COR-L47 (cell line): ENCODE data around the gene AP2A2.
"Not testable (repeated sequence)": the region's sequence is repeated elsewhere in the genome, so short reads cannot be mapped to it uniquely, and the experiment has no call there.

Experiments used
- DNase-seq: peaks from one replicate; lab custom pipeline; 2025; lab: John Stamatoyannopoulos, UW

Gene AP2A2

GRCh38 chr11:975376-975775, 49.7 kb downstream of the AP2A2 start:
- DNase-seq: not testable (repeated sequence)

DNA sequence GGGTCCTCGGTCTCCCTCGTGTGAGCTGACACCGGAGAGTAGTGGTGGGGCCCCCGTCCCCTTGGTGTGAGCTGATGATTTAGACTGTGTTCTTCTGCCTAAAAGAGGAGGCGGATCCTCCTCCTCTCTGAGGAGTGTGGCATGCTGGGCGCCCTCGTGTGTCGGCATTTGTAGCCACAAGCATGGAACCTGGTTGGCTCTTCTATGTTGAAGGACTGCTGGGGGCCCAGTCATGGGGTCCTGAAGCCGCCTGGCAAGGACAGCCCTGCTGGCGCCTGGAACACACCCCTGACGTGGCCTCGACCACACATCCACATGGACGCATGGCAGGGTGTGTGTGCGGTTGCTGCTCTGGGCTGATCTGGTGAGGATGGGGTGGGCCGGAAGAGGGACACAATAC, 50.2 kb downstream of the AP2A2 start:
- no peak for DNase-seq

DNA sequence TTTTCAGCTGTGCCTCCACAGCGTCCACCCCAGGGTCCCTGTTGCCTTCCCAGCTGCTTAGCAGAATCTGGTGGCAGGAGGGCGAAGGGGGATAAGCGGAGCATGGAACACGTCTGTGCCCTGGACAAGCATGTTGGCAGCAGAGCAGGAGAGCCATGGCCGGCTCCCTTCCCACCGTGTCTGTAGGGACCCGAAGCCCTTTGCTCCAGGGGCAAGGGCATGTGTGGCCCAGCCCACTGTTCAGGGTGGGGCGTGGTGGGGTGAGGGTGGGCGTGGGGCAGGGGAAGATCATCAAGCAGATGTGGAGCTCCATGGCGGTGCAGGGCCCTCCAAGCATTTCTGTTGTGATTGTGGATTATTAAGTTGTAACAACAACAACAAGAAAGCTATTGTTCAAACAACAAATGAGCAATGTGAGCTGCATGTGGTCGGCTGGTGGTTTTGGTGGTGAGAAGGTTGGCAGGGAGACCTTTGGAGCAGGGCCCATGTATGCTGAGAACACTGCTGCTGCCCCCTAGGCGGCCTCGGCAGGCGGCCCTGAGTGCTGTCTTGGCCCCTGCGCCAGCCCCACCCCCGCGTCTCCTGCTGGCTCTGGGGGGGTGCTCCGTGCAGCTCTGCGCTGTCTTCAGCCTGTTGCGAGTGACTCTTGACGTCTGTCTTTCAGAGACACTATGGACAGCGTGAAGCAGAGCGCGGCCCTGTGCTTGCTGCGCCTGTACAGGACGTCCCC, 50.9 kb downstream of the AP2A2 start:
- no peak for DNase-seq

DNA sequence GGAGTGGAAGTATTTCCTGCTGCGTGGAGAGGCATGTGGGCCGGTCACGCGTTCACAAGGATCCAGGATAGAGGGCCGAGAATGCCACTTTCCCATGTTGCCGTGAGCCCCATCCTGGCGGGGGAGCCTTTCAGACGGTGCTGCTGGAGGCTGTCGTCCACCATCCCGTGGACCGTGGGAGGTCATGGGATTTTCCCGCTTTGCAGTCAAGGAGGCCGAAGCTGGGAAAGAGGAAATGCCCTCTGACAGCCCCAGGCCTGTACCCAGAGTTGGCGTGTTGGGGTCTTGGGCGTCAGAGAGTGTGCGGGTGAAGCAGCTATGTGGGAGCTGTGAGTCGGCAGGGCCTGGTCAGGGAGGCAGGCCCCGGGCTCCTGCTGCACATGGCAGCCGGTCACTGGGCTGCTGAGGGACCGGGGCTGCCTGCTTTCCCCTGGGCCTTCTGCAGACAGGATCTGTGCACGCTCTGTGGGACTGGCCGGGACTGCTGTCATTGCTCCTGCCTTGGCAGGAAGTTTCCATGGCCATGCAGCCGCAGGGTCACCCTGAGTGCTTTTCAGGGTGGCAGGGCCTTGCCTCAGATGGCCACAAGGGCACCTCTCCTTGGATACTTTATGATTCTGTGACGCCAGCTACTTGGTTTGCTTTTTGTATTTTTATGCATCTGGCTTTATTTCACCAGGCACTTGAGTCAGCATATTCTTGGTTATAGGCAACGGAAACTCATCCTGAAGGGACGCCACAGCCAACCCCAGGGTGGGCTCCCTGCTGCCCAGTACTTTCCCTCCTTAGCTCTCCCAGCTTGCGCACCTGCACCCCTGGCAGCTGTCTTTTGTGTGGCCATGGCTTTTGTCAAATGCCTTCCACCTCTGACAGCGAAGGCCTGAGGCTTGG, 52.4 kb downstream of the AP2A2 start:
- DNase-seq: no peak

DNA sequence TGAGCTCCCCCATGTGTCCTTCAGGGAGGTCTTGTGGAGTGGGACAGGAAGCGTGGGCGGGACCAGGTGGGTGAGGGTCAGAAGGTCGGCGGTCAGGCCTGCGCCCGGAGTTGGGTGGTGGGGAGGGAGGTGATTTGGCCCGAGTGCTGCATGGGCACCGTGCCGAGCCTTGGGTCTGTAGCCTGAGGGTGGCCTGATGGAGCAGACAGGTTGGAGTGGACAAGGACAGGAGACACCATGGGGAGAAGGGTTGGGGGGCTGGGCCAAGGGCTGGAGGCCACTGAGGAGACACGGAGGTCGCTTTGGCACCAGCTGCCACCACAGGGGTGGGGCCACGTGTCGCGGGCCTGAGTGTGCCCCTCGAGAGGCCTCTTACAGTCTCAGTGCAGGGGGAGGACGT, 53.1 kb downstream of the AP2A2 start:
- no peak for DNase-seq

DNA sequence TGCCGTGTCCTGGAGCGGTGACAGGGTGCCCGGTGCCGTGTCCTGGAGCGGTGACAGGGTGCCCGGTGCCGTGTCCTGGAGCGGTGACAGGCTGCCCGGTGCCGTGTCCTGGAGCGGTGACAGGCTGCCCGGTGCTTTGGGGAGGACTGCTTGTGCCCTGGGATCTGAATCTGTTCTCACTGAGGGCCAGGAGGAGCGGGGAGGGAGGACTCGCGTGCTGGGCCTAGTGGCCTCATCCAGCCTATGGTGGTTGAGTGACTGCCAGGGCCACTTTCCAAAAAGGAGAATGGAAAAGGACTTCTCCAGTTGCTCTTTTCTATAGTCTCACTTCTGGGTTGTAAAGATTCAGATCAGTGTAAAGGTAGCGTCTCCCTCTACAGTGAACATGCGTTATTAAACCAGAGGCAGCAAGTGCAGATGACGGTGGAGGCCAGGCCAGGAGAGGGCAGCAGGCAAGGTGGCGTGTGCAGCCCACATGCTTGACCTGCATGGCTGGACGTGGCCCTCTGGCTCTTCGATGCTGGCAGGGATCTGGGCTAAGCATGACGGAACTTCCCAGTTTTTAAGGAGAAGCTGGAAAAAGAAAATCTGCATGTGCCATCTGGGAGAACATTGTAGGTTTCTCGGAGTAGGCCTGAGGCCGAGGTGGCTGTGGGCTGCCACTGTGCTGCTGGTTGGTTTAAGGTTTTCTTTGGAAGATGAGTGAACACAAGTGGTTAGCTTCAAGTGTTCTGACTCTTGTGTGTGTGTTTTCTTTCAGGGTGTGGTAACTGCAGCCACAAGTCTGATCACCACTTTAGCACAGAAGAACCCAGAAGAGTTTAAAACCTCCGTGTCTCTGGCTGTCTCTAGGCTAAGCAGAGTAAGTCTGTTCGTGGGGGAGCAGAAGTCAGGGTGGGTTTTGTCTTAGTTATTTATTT, 55.0 kb downstream of the AP2A2 start:
- no peak for DNase-seq

DNA sequence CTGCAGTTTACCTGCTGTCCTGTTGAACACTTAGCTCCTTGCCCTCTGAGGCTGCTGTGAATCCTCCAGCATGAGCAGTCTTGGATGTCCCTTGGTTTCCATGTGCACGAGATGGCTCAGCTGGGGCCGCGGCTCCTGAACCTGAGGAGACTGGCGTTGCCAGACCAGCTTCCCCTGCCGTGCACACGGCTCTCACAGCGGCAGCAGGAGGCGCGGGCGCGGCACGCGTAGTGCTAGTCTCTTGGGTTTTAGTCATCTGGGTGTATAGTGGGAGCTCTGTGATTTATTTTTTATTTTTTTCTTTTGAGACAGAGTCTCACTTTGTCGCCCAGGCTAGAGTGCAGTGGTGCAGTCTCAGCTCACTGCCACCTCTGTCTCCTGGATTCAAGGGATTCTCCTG, 56.1 kb downstream of the AP2A2 start:
- DNase-seq: no peak

DNA sequence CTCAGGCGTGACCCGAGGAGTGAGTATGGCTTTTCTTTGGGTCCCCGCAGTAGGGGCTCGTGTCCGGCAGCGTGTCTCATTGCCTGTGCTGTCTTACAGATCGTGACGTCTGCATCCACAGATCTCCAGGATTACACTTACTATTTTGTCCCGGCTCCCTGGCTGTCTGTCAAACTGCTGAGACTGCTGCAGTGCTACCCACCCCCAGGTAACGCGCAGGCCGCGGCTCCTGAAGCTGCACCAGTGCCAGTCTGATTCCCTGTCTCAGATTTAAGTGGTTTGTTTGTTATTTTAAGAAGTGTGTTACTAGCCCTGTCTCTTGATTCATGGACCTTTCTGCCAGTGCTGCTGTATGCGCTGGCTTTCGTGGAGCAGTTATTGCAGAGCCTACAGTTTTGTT, 58.9 kb downstream of the AP2A2 start:
- no peak for DNase-seq

GRCh38 chr11:985406-985805, 59.7 kb downstream of the AP2A2 start:
- no peak for DNase-seq

DNA sequence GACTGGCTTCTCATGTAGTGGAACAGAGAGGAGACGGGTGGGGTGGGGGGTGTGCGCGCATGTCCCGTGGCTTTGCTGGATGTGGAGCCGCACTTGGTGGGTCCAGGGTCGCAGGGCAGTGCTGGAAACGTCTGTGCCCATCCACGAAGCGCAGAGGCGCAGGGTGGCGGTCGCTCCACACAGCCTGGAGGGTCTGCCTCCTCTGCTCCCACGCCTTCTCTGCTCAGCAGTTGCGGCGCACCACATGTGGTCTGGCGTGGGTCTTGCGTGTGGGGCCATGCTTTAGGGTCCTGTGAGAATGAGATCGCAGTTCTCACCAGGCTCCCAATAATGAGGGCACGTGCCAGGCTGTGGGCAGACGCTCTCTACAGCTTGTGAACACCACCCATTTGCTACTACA, 60.2 kb downstream of the AP2A2 start:
- no peak for DNase-seq

DNA sequence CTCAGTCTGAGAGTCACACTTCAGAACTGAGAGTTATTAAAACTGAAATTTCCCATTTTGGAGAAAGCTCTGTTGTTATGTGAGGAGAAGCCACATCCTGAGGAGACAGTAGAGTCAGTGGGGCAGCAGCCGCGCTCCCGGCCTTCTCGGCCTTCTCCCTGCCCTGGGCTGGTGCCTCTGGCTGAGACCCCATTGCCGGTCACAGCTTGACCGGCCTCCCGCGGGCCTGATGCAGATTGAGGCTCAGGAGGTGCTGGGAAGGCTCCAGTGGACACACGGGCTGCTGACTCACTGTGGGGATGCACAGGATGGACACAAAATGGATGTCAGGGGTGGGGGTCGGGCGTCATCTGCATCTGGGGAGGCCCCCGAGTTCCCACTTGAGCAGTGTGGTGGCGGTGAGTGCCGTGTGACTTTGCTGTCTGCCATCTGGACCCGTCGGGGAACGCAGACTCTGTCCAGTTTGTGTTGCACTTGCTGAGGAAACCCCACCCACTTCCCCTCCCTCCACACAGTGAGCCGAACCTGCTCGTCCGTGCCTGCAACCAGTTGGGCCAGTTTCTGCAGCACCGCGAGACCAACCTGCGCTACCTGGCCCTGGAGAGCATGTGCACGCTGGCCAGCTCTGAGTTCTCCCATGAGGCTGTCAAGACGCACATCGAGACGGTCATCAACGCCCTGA, 60.7 kb downstream of the AP2A2 start:
- DNase-seq: no peak

DNA sequence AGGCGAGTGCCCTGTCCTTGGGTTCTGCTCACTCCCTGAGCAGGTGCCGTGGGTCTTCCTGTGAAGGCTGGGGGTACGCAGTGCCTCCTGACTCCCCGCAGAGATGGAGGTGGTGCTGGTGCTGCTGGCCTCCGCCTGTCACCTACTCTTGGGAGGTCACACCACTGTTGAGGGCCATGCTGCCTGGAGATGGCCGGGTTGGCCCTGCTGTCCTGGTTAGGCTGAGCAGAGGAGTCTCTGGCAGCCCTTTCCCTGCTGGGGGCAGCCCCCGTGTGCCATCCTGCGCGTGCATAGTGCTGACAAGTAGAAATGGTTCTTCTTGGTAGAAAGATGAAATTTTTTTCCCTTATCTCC, 61.3 kb downstream of the AP2A2 start:
- no peak for DNase-seq

DNA sequence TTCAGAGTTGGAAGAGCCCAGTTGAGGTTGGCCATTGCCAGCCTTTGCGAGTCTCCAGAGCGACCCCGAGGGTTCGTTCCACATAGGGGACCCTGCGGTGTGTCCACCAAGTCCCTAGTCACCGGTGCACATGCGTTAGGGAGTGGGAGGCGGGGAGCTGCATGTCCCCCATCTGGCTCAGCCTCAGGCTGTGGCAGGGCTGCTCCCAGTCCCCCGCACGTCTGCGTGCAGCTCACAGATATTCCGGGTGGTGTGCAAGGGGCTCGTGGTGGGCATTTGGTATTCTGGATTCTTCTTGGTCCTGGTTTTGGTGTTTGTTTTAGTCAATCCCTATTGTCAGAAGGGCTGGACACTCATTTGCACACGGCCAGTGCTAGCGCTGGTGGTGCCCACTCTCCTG, 62.0 kb downstream of the AP2A2 start:
- no peak for DNase-seq

GRCh38 chr11:990101-990500, 64.4 kb downstream of the AP2A2 start:
- DNase-seq: no peak

DNA sequence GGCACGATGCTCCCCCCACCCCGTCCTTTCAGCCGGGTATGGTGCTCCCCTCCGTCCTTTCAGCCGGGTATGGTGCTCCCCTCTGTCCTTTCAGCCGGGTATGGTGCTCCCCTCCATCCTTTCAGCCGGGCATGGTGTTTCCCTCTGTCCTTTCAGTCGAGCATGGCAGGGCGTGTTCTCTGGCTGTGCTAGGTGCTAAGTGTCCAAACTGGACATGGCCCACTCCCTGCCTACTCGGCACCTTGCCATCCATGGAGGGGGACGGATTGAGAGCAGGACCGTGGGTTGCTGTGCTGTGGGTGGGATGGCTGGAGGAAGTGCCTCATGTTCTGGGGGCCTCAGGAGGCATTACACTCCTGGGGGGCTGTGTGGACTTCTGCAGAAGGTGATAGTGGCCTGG, 65.4 kb downstream of the AP2A2 start:
- DNase-seq: no peak

DNA sequence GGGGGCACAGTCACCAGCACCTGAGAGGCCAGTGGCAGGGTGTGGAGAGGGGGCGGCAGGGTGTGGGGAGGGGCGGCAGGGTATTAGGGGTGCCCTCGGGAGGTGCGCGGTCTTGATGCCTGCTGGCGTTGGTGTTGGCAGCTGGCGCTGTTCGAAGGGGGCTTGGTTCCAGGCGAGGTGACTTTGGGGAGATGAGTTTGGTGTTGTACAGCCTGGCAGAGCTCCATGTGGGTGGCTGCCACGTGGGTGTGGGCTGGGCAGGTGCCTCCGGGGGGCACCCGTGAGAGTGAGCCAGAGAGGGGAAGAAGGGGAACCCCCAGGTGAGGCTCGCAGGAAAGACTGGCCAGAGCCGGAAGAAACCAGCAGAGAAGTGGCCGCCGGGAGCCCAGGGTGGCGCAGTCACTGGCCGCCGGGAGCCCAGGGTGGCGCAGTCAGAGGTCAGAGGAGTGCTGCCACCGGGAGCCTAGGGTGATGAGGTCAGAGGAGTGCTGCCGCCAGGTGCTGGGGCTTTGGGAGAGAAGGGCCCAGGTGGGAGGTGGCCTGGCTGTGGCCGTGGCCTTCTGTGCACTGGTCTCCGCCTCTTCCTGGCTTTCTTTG, 66.1 kb downstream of the AP2A2 start:
- DNase-seq: no peak

DNA sequence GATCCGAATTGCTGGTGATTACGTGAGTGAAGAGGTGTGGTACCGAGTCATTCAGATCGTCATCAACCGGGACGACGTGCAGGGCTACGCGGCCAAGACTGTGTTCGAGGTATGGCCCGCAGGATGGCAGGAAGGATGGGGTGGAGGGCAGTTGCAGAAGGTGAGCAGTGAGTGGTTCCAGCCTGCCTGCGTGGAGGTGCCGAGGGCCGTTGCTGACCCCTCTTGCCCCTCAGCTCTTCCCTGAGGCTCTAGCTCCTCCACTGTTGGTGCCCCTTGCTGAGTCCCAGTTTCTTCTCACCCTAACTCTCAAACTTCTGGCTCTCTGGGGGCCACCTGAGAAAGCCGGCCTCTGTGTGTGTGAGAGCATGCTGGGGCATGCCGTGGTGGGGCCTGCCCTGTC, 66.9 kb downstream of the AP2A2 start:
- DNase-seq: no peak

DNA sequence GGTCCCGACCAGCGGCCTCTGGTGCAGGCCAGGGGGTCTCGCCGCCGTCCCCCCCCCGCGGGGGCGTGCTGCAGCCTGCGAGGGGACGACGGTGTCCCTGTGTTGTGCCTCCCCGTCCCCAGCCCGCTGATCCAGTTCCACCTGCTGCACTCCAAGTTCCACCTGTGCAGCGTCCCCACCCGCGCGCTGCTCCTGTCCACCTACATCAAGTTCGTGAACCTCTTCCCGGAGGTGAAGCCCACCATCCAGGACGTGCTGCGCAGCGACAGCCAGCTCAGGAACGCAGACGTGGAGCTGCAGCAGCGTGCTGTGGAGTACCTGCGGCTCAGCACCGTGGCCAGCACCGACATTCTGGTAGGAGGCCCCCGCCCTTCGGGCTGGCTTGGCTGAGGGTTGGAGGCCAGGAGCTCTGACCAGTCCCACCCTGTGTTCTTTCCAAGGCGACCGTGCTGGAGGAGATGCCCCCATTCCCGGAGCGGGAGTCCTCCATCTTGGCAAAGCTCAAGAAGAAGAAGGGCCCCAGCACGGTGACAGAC, 68.0 kb downstream of the AP2A2 start:
- DNase-seq: no peak

GRCh38 chr11:995044-995751, 69.5 kb downstream of the AP2A2 start:
- no peak for DNase-seq

DNA sequence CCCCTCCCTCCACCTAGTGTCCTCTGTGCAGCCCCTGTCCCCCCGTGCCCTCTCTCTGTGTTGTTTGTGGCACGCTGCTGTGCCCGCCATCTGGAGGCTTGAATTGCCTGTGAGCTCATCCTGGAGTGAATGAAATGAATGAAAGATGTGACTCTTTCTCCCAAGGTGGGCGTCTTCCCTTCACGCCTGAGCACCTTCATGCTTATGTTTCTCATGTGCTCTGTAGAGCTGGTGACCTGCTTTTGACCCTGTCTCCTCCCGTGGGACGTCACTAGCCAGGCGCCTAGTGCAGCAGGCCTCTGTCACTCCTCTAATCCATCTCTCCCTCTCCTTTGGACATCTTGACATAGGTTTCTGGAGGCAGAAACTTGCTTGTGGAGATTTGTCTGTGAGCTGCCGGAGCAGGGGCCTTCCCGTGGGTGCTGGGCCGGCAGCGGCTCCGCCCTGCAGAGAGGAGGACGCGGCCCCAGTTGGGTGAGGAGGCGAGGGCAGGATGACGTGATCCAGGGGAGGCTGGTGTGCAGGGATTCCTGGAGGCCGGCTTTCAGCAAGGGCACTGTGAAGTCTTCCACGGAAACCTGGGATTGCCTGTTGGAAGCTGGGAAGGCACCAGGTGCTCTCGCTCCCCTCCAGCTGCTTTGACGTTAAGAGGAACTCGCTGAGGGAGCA, 70.2 kb downstream of the AP2A2 start:
- DNase-seq: no peak
